SK-N-SH (cell line): ENCODE measurements around the gene COG3. TPM values are rescaled to one million over a fixed set of nuclear protein-coding genes. Genes with fewer than 3 reads are reported as not detected.

Experiments
- CTCF ChIA-PET: fragments of 300-600, 350-600 bp; formaldehyde crosslinking; extraction: SDS; loops from one replicate; lab custom pipeline; 2021; lab: Yijun Ruan, JAX
- POLR2A ChIA-PET: fragments of 350-600 bp; sonication (Branson Sonifier 250); formaldehyde crosslinking; extraction: SDS; loops from one replicate; lab custom pipeline; 2020; ENCODE audit warnings: antibody characterized with exemption, inconsistent platforms; lab: Yijun Ruan, JAX
- DNase-seq: peaks from one replicate; pipeline ENCODE4 v3.0.0; 2012
- H2AFZ ChIP-seq: fragments of 200-600 bp; sonication (generic); 2 replicates; pipeline ENCODE4 v1.8.1; 2016; ENCODE audit warnings: antibody characterized with exemption, mild to moderate bottlenecking, low read depth
- H3F3A ChIP-seq: fragments of 200-600 bp; sonication (generic); replicated peaks from 2 replicates; pipeline ENCODE3; 2016; ENCODE audit warnings: antibody characterized with exemption, mild to moderate bottlenecking; ENCODE audit not compliant: insufficient read depth
- H3K27ac ChIP-seq, 2 experiments: fragments of 200-500 bp in 1 of 2; fragments of 200-600 bp in 1 of 2; sonication (Bioruptor generic) in 1 of 2; sonication (generic), shearing (Covaris generic) in 1 of 2; 2 replicates each; pipeline versions ENCODE4 v1.5.1 to v1.6.1; 2014 to 2016; ENCODE audit warnings: low read depth in 2 of 2, inconsistent platforms in 1 of 2, low read length in 1 of 2, mild to moderate bottlenecking in 1 of 2, mixed read lengths in 1 of 2
- H3K27me3 ChIP-seq: fragments of 200-600 bp; sonication (generic), shearing (Covaris generic); 2 replicates; pipeline ENCODE4 v1.6.1; 2016; ENCODE audit warnings: mixed run types; ENCODE audit not compliant: insufficient read depth
- H3K36me3 ChIP-seq, 2 experiments: fragments of 200-500 bp in 1 of 2; fragments of 200-600 bp in 1 of 2; sonication (Bioruptor generic) in 1 of 2; sonication (generic) in 1 of 2; replicated peaks in 1 of 2; 2 replicates each; pipeline versions ENCODE3 to v1.5.1; 2014 to 2016; ENCODE audit warnings: low read length in 1 of 2, mild to moderate bottlenecking in 1 of 2; ENCODE audit not compliant: insufficient read depth in 2 of 2, control insufficient read depth in 1 of 2
- H3K4me1 ChIP-seq, 2 experiments: fragments of 200-500 bp in 1 of 2; fragments of 200-600 bp in 1 of 2; sonication (Bioruptor generic) in 1 of 2; sonication (generic), shearing (Covaris generic) in 1 of 2; 2 replicates each; pipeline versions ENCODE4 v1.5.1 to v1.6.1; 2014 to 2016; ENCODE audit warnings: low read depth in 1 of 2, low read length in 1 of 2, mixed run types in 1 of 2; ENCODE audit not compliant: insufficient read depth in 2 of 2, control insufficient read depth in 1 of 2
- H3K4me2 ChIP-seq: fragments of 200-600 bp; sonication (generic), shearing (Covaris generic); 2 replicates; pipeline ENCODE4 v1.6.1; 2017; ENCODE audit warnings: mixed run types
- H3K4me3 ChIP-seq, 2 experiments: fragments of 200-500 bp in 1 of 2; fragments of 200-600 bp in 1 of 2; sonication (Bioruptor generic) in 1 of 2; sonication (generic), shearing (Covaris generic) in 1 of 2; 2 replicates each; pipeline versions ENCODE4 v1.5.1 to v1.8.1; 2014 to 2016; ENCODE audit warnings: low read depth in 2 of 2, inconsistent platforms in 1 of 2, low read length in 1 of 2, mild to moderate bottlenecking in 1 of 2, mixed read lengths in 1 of 2, moderate library complexity in 1 of 2
- H3K79me2 ChIP-seq: fragments of 200-600 bp; sonication (generic); 2 replicates; pipeline ENCODE4 v1.8.1; 2017; ENCODE audit warnings: mild to moderate bottlenecking; ENCODE audit not compliant: insufficient read depth
- H3K9ac ChIP-seq: fragments of 200-600 bp; sonication (generic); 2 replicates; pipeline ENCODE4 v1.6.1; 2017; ENCODE audit warnings: mixed run types
- H3K9me2 ChIP-seq: fragments of 200-600 bp; sonication (generic); 2 replicates; pipeline ENCODE4 v1.6.1; 2017; ENCODE audit warnings: mixed run types
- H3K9me3 ChIP-seq: fragments of 200-600 bp; sonication (generic); 2 replicates; pipeline ENCODE4 v1.6.1; 2017; ENCODE audit warnings: mixed run types, mild to moderate bottlenecking, moderate library complexity
- H4K20me1 ChIP-seq: fragments of 200-600 bp; sonication (generic); 2 replicates; pipeline ENCODE4 v1.6.1; 2017; ENCODE audit warnings: mild to moderate bottlenecking, mixed run types; ENCODE audit not compliant: insufficient read depth
- CHD2 ChIP-seq: fragments of 150-350 bp; IDR thresholded peaks from 2 replicates; pipeline ENCODE4 v1.6.1; 2018; ENCODE audit warnings: low read length; ENCODE audit not compliant: partially characterized antibody
- FOSL2 ChIP-seq: IDR thresholded peaks from 2 replicates; pipeline ENCODE4 v1.4.0; 2012; ENCODE audit warnings: low read depth, mild to moderate bottlenecking, moderate library complexity, borderline replicate concordance
- GATA2 ChIP-seq: sonication (generic); formaldehyde crosslinking; IDR thresholded peaks from 2 replicates; pipeline ENCODE4 v1.5.0; 2020; ENCODE audit warnings: mild to moderate bottlenecking, missing genetic modification reagents
- MEF2A ChIP-seq: IDR thresholded peaks from 2 replicates; pipeline ENCODE4 v1.4.0; 2012; ENCODE audit warnings: low read depth, borderline replicate concordance
- POLR2AphosphoS5 ChIP-seq: IDR thresholded peaks from 2 replicates; pipeline ENCODE4 v1.6.1; 2012; ENCODE audit warnings: low read depth, low read length
- SMC3 ChIP-seq: IDR thresholded peaks from 2 replicates; pipeline ENCODE4 v1.6.1; 2012; ENCODE audit warnings: low read depth, low read length, improper control_type of control experiment
- TAF1 ChIP-seq: IDR thresholded peaks from 2 replicates; pipeline ENCODE4 v1.6.1; 2012; ENCODE audit warnings: low read depth, mild to moderate bottlenecking, low read length, moderate library complexity, borderline replicate concordance
- TCF12 ChIP-seq: IDR thresholded peaks from 2 replicates; pipeline ENCODE4 v1.4.0; 2012
- YY1 ChIP-seq: IDR thresholded peaks from 2 replicates; pipeline ENCODE4 v1.4.0; 2012; ENCODE audit warnings: low read depth, mild to moderate bottlenecking
- WGBS: methylation state at CpG from one replicate; pipeline ENCODE4 v1.1.6; 2017; ENCODE audit warnings: low lambda C conversion rate; 5-methylcytosine and 5-hydroxymethylcytosine counted together
- polyA plus RNA-seq, 3 experiments: library from polyadenylated mRNA; depleted of rRNA; stranded (reverse); fragments of >200 nt; gene quantifications; 2 replicates each; pipeline ENCODE4 v1.2.3, GENCODE V29; 2012
- TF ChIP-seq, protein P1 (sequence below): fragments of 200-600 bp; sonication (generic); IDR thresholded peaks from 2 replicates; pipeline ENCODE4 v1.6.1; 2017; ENCODE audit warnings: antibody characterized with exemption, mild to moderate bottlenecking, moderate library complexity
- TF ChIP-seq, protein P2 (sequence below): IDR thresholded peaks from 2 replicates; pipeline ENCODE4 v1.4.0; 2012; ENCODE audit warnings: low read depth

COG3 gene
- polyA plus RNA-seq, 1 of the 3 experiments (the other 2 are of a cell fraction), result 25.6 TPM

DNA sequence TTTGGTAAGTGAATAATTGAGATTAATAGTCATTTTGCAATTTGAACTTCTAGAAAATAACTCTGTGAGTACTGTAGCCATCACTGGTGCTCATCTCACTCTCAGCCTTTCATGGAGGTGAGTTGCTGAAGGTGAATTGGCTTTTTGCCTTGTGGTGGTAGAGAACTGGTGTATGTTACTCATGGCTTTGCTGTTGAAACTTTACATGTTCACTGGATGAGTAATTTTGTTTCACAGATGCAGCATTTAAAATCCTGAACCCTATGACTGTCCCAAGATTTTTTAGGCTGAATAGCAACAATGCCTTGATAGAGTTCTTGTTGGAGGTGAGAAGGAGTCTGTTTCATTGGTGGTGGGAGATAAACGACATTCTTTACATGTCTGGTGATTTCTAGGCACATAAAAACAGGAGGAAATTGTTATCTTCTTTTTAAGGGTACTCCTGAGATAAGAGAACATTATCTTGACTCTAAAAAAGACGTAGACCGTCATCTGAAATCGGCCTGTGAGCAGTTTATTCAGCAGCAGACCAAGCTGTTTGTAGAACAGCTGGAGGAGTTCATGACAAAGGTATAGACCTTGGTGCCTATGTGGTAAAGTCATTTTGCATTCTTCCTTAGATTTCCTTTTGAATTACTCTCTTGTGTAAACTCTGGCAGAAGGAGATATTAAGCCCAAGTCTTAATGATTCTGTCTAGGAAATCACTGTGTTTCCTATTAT lies 53.9 kb downstream of the COG3 start:
- 96% methylated on average over 4 of the region's 4 CpGs for WGBS
- Histone ChIP-seq H3K4me2 (no peak overlapping the region), H3F3A (peaks cover 5% of the 10 kb centered on the region), H3K36me3 (peaks cover 73 to 77% of the 10 kb centered on the region in 2 experiments), H2AFZ (no peak overlapping the region), H3K4me3 (no peak overlapping the region), H3K27ac (no peak overlapping the region), H3K9me3 (no peaks in the 10 kb centered on the region), H3K79me2 (no peaks in the 10 kb centered on the region)
- no peak for DNase-seq
- TF ChIP-seq TAF1, result no peak
- TF ChIP-seq FOSL2, result 0 out of 2 replicates have a peak, but pooled peaks have one; percentile 5
- TF ChIP-seq, all 33 proteins: peak for 1
- ChIA-PET POLR2A (no interaction called here), CTCF (interaction anchor here (0.9 kb wide), 1 partner anchor 609 kb away, joined by 3 read pairs; no protein-coding TSS in a partner anchor)
- H3K4me1 ChIP-seq, result no peaks in the 10 kb centered on the region; a peak in 1 of 4 replicates
- H3K9ac ChIP-seq, result no peak overlapping the region
- H3K9me2 ChIP-seq, result no peaks in the 10 kb centered on the region
- no peaks in the 10 kb centered on the region for H3K27me3 ChIP-seq
- 0 out of 2 replicates have a peak, but pooled peaks cover 5% of the 10 kb centered on the region for H4K20me1 ChIP-seq

DNA sequence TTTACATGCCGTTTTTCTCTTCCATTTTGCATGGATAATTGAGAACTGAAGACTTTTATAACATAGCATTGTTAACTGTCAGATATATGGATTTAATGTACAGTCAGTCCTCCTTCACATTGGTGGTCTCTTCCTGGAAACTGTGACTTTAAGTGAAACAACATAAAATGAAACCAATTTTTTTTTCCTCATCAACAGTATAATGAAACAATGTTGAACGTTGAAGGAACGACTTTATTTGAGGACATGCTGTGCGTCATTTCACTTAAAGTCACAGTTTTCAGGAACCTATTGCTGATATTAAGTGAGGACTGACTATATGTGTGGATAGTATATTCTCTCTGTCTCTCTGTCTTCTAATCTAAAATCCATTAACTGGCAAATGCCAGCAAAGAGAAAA lies 54.8 kb downstream of the COG3 start:
- CTCF ChIA-PET, result no interaction called here
- Histone ChIP-seq H3K4me2 (no peak overlapping the region), H3K79me2 (no peaks in the 10 kb centered on the region), H2AFZ (no peak overlapping the region), H3F3A (peaks cover 5% of the 10 kb centered on the region), H3K27ac (no peak overlapping the region)
- WGBS, result 90% methylated on average over 4 of the region's 4 CpGs
- TF ChIP-seq GATA2 (CRISPR knock-in tag) (no peak), TCF12 (no peak), MEF2A (no peak), FOSL2 (no peak)
- TF ChIP-seq, protein P1, sequence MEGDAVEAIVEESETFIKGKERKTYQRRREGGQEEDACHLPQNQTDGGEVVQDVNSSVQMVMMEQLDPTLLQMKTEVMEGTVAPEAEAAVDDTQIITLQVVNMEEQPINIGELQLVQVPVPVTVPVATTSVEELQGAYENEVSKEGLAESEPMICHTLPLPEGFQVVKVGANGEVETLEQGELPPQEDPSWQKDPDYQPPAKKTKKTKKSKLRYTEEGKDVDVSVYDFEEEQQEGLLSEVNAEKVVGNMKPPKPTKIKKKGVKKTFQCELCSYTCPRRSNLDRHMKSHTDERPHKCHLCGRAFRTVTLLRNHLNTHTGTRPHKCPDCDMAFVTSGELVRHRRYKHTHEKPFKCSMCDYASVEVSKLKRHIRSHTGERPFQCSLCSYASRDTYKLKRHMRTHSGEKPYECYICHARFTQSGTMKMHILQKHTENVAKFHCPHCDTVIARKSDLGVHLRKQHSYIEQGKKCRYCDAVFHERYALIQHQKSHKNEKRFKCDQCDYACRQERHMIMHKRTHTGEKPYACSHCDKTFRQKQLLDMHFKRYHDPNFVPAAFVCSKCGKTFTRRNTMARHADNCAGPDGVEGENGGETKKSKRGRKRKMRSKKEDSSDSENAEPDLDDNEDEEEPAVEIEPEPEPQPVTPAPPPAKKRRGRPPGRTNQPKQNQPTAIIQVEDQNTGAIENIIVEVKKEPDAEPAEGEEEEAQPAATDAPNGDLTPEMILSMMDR, result no peak
- TF ChIP-seq, protein P2, sequence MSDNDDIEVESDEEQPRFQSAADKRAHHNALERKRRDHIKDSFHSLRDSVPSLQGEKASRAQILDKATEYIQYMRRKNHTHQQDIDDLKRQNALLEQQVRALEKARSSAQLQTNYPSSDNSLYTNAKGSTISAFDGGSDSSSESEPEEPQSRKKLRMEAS, result no peak
- TF ChIP-seq, all 33 proteins: peak for 0
- Histone ChIP-seq H3K27me3 (no peaks in the 10 kb centered on the region), H3K36me3 (peaks cover 77% of the 10 kb centered on the region in 2 experiments), H3K4me3 (no peak overlapping the region), H3K9me2 (no peaks in the 10 kb centered on the region), H3K4me1 (peaks cover 0 to 3% of the 10 kb centered on the region in 2 experiments; a peak in 2 of 4 replicates), H4K20me1 (0 out of 2 replicates have a peak, but pooled peaks cover 5% of the 10 kb centered on the region), H3K9me3 (no peaks in the 10 kb centered on the region), H3K9ac (no peak overlapping the region)
- POLR2A ChIA-PET, result no interaction called here
- DNase-seq, result no peak

DNA sequence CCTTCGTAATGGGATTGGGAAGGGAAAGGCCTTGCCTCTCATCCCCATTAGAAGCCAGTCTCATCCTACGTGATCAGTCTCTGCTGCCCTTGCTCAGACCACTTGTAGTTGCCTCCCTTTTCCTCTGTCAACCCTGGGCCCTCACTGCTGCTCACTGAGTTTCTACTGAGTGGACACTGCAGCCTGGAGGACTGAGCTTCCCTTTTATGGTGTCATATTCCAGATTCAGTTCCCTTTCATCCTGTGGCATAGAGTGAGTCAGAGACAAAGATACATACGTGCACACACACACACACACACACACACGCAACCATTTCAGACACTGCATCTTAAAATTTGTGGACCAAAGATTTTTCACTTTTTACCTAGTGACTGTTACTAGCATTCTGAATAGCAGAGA lies 56.6 kb downstream of the COG3 start:
- Histone ChIP-seq H3K27ac (no peak overlapping the region), H3K4me3 (no peak overlapping the region), H2AFZ (no peak overlapping the region), H3K79me2 (no peaks in the 10 kb centered on the region), H3K9me2 (no peaks in the 10 kb centered on the region), H3K4me1 (peaks cover 0 to 3% of the 10 kb centered on the region in 2 experiments; a peak in 2 of 4 replicates), H3K9ac (no peak overlapping the region), H3K9me3 (no peaks in the 10 kb centered on the region), H4K20me1 (no peaks in the 10 kb centered on the region), H3K4me2 (no peak overlapping the region), H3K27me3 (no peaks in the 10 kb centered on the region), H3F3A (peaks cover 5% of the 10 kb centered on the region), H3K36me3 (peaks cover 73 to 77% of the 10 kb centered on the region in 2 experiments)
- TF ChIP-seq YY1 (no peak), SMC3 (no peak), POLR2AphosphoS5 (no peak), CHD2 (no peak), GATA2 (CRISPR knock-in tag) (no peak)
- TF ChIP-seq, protein P1, result no peak
- DNase-seq, result no peak
- ChIA-PET CTCF (interaction anchor here (0.7 to 1.2 kb wide), 2 partner anchors 12 to 19 kb away, joined by 3 read pairs; no protein-coding TSS in a partner anchor), POLR2A (no interaction called here)
- WGBS, result 81% methylated on average over 4 of the region's 4 CpGs
